ENCODE measurements around the gene MED28.
"Not testable (repeated sequence)": the region's sequence is repeated elsewhere in the genome, so short reads cannot be mapped to it uniquely, and the experiment has no call there.

The MED28 gene

DNA sequence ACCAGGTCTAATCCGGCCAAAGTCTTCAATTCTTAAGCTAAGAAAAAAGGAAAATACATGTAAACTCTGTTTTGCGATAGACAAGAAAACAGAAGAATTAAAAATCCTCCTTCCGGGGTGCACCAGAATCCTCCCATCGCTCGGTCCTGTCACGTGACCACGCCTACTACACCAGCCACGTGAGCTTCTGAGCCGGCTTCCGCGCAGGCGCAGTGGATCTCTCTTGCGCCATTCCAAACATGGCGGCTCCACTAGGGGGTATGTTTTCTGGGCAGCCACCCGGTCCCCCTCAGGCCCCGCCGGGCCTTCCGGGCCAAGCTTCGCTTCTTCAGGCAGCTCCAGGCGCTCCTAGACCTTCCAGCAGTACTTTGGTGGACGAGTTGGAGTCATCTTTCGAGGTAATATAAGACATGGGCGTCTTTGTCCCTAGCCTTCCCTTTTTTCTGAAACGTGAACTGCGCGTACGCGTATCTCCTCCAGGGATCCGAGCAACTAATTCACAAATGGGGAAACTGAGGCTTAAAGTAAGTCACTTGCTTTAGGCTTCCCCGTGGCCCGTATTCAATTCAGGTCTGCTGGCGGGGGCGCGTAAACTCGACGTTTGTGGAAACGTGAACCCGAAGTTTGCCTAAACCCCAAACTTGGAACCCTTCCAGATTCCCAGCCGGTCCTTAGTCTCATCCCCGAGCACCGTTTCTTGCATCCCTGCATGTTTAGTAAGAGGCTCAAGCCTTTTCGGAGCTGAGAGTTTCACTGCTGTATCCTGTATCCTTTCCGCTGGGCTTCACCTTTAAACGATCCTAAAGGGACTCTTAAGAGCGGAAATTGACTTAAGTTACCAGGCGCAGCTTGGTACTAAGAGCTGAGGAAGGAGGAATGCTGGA is at the start of gene MED28:
Gene MED28, plus strand, starts transcription at position 226 of the 884 bp plus-strand sequence. Its CDS starts 14 bp downstream, at position 240.
- peak; percentile 99 for DNase-seq (ENCODE audit: low spot score)

- DNase-seq (ENCODE audit: low spot score), result no peak
Measured at GRCh38 chr4:17565846-17566245, 48.6 kb upstream of the MED28 start.

GRCh38 chr4:17567271-17567670 is 47.2 kb upstream of the MED28 start:
- peak; percentile 41 for DNase-seq (ENCODE audit: low spot score)

GRCh38 chr4:17574206-17574605 is 40.2 kb upstream of the MED28 start:
- DNase-seq (ENCODE audit: low spot score), result no peak

- not testable (repeated sequence) for DNase-seq (ENCODE audit: low spot score)
Measured at GRCh38 chr4:17575177-17575576, 39.3 kb upstream of the MED28 start.

DNA sequence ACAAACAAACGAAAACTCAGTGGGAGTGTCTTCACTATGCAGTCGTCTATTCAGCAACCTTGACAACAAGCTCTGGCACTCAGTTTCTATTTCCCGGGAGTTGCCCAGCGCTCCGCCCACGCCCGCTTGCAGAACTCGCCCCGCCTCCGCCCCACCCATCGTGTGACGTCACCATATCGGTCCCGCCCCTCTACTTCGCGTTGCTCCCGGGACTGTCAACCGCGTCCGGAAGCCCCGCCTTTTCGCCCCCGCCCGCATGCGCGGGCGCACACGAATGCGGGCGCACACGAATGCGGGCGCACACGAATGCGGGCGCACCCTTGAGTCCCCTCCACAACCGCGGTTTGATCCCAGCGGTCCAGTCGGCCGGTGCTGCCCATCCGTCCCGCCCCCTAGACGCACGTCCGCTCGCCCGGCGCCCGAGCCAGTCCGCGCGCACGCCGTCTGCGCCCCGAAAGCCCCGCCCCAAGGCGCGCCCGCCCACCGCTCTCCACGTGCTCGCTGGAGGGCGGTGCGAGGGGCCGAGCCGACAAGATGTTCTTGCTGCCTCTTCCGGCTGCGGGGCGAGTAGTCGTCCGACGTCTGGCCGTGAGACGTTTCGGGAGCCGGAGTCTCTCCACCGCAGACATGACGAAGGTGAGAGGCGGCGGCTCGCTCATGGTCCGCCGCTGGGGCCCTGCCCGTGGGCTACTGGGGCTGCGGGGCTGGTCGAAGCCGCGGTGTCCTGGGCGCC is 37.3 kb upstream of the MED28 start, which contains the start of gene LAP3:
Gene LAP3, plus strand, starts transcription at position 267 of the 733 bp plus-strand sequence. Its CDS starts 268 bp downstream, at position 535.
- peak; percentile 99 for DNase-seq (ENCODE audit: low spot score)

DNA sequence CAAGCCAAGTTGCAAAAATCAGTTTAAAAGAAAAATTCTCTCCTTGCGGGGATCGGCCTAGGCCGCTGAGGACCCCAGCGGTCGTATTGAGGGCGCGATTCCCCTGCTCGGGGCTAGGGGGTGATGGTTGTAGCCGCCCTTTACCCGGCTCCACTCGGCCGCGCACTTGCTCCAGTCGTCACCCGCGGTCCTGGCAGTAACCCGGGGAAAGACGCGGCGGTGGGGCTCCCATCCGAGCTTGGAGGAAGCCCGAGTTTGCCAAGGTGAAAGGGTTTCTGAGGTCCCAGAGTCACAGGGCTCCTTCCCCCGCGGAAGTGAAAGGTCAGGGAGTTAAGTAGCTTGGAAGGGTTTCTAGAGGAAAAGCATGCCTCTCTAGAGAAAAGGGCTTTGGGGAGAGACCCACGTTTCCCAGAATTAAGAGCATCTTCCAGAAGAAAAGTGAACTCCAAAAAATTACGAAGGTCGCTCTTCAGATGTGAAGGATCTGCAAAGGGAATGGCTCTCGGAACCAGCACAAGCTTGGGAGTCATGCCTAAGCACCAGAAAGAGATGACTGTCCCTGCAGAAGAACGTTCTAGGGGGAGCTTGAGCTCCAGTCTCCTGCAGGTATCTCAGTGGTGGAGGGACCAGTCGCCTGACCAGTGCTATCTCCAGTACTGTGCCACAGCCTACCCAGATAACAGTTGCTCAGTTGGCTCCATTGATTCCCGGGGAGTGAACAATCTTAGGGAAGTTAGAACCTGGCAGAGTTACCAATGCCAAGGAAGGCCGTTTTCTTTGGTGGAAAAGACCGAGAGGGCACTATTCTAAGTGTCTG is 36.6 kb upstream of the MED28 start:
- peak; percentile 24 for DNase-seq (ENCODE audit: low spot score)

DNA sequence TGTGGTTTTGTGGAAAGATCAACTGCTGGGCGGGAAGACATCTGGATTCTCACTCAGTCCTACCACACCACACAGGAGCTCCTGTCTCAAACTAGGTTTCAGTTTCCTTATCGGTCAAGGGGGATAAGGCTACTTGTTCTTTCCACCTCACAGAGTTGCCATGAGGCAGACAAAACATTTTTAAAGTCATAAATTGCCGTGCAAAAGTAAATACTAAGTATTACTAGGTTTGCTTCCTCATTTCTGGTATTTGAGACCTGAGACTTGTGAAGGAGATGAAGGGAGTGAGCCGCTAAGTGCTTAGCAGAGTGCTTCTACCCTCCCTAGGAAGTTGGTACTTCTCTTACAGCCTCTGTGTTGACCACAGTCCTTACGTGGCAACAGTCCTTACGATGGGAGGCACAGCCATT is 36.0 kb upstream of the MED28 start:
- DNase-seq (ENCODE audit: low spot score), result no peak

DNA sequence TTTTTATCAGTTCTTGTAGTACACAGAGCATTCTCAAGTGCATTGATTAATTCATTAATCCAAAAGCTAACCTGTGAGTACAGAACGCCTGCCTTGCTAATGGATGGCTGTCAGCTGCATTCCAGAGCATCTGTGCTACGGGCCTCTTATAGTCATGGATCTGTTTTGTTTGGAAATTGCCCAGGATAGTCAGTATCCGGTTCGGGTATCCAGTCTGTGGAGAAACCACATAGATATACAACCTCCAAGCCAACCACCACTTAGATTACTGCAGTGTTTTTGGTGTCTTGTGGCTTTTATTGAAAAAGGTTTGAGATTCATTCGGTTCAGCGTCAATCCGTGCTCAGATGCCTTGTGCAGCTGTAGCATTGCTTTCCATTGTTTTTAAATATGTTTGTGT is 33.5 kb upstream of the MED28 start:
- DNase-seq (ENCODE audit: low spot score), result no peak

- no peak for DNase-seq (ENCODE audit: low spot score)
Measured at GRCh38 chr4:17583276-17583675, 31.2 kb upstream of the MED28 start.

GRCh38 chr4:17583941-17584340 is 30.5 kb upstream of the MED28 start:
- no peak for DNase-seq (ENCODE audit: low spot score)

- no peak for DNase-seq (ENCODE audit: low spot score)
Measured at GRCh38 chr4:17584521-17585213, 29.8 kb upstream of the MED28 start.

GRCh38 chr4:17587094-17587822 is 27.2 kb upstream of the MED28 start:
- DNase-seq (ENCODE audit: low spot score), result no peak

DNA sequence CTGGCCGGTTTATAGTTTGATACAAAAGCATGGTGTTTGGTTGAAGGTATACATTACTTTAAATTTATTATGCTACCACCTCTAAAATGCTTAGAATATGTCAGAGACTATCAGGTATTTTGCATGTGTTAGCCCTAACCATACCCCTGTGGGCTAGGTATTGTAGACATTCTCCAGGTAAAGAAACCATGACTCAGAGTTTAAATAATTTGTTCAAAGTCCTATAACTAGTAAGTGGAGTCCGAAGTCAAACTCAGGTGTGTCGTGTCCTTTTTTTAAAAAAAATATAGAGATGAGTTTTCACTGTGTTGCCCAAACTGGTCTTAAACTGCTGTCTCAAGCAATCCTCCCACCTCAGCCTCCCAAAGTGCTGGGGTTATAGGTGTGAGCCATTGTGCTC is 25.1 kb upstream of the MED28 start:
- DNase-seq (ENCODE audit: low spot score), result no peak

DNA sequence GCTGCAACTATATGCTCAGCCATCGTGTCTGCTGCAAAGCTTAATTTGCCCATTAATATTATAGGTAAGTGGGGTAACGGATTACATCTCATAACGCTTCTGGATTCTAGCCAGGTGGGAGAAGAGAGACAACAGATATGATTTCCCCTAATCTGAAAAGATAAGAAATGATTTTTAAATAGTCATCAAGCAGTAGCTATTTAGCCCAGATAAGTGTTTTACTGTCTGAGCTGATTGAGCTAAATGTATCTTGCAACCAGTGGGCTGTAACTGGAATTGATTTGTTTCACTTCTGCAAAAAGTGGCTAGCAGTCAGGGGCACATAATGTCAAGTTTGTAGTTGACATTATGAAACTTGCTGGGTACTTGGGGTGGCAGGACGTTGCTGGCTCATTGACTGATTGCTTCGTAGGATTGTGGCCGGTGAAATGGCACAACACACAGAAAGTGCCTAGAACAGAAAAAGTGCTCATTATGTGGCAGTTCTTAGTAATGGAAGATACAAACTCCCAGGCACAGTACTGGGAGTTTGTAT is 18.9 kb upstream of the MED28 start:
- DNase-seq (ENCODE audit: low spot score), result no peak

DNA sequence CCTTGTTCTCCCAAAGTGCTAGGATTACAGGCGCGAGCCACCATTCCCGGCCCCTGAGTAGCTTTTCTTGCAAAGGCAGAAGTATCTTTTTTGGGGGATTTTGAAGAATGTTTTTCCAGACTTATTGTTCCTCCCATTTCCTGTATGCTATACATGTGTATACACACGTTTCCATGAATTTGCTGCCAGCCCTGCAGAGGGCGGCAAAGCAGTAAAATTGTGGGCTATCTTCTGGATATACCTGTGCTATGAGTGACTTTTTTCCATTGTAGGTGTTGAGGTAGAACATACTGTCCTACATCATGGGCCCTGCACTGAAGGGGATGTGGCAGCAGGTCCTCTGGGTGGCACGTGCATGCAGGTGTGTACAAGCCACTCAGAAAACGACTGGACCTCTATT is 16.9 kb upstream of the MED28 start:
- no peak for DNase-seq (ENCODE audit: low spot score)

- DNase-seq (ENCODE audit: low spot score), result peak; percentile 41
Measured at GRCh38 chr4:17599826-17600225, 14.6 kb upstream of the MED28 start.

- DNase-seq (ENCODE audit: low spot score), result no peak
Measured at GRCh38 chr4:17605236-17605635, 9.2 kb upstream of the MED28 start.

DNA sequence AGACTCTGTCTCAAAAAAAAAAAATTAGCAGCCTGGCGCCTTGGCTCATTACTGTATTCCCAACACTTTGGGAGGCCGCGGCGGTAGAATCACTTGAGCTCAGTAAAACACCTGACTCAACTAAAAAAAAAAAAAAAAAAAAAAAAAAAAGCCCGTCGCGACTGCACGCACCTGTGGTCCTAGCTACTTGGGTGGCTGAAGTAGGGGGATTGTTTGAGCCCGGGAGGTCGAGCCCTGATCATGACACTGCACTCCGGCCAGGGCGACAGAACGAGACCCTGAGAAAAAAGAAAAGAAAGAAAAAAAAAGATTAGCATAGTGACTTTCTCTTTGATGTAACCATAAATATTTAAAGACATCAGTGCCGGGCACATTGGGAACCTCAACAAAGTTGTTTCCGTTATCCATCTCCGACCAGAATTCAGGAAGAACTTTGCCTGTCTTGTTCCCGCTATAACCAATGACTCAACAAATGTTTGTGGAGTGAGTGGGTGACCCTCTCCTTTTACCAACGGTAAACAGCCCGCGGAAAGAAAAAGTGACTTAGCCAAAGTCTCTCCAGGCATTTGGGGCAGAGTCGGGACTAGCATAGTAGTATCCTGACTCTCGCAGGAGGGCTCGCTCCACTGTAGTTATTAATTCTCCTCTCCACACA is 553 bp upstream of the MED28 start:
- peak; percentile 69 for DNase-seq (ENCODE audit: low spot score)

GRCh38 chr4:17616283-17616682 is 1.8 kb downstream of the MED28 start:
- DNase-seq (ENCODE audit: low spot score), result no peak
